GM18909 (cell line): ENCODE data around the gene SSBP3.
A peak's percentile ranks its signal among the peaks of the same experiment; 100 is the strongest.

Source experiments
- ATAC-seq: cut with Tn5 transposase; IDR thresholded peaks from one replicate; pipeline ENCODE4 v1.9.1; 2021; ENCODE audit warnings: mild to moderate bottlenecking; ENCODE audit not compliant: unreplicated experiment, poor library complexity

The SSBP3 gene

DNA sequence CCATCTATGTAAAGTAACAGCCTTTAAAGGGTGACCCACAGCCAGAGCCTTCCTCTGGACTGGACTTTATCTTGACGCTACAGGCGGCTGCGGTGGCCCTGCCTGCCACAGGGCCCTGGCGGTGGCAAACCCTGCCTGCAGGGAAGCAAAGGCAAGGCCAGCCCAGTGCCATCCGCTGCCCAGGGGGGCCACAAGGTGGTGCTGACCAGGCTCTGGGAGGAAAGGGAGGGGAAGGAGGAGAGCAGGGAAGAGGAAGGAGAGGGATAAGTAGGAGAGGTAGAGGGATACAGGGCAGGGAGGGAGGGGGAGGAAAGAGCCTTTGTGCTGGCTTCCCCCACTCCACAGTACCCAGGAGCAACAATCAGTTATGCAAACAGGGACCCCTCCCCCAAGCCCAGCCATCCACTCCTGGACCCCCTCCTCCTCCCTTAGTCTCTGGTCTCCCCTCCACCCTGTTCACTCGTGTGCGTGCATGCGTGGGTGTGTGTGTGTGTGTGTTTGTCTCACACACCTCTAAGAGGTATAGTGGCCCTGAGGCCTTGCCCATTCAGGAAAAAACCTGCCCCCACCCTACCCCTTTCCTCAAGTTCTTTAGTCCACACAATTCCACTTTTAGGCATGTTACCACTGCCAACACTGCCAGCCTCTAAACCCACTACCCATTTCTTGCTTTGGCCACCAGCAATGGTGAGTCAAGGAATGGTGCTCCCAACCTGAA lies 30.3 kb downstream of the SSBP3 start:
- ATAC-seq: no peak

DNA sequence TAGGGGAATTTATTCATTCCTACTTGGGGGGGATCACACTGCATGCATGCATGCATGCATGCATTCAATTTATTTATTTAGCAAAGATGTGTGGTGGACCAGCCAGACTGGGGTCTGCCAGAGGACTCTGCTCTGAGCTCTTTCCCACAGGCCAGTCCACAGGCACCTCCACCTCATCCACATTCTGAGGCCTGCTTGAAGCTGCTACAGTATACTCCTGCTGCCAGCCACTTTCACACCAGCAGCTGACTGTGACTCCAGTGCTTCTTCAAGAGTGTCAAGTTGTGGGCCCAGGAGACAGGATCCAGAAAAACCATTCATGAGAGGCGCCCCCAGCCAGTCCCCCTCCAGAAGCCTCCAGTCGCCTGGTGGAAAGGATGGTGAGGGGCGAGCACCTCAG lies 30.9 kb downstream of the SSBP3 start:
- no peak for ATAC-seq

DNA sequence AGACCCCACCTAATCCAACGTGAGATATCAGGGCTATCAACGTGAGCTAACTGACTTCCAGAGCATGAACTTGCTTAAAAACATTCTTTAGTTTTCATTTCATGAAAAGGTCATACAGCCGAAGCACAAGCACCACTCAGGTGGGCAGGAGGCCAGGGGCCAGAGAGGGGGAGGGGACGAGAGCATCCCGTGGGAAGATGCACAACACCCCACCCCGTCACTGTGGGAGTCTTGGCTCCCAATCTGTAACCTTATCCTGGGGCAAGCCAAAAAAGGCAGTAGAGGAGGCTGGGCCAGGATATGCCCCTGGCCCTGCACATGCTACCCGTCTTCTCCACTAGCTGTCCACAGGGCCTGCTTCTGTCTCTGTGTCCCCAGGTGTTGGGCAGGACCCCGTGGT lies 31.4 kb downstream of the SSBP3 start:
- no peak for ATAC-seq

DNA sequence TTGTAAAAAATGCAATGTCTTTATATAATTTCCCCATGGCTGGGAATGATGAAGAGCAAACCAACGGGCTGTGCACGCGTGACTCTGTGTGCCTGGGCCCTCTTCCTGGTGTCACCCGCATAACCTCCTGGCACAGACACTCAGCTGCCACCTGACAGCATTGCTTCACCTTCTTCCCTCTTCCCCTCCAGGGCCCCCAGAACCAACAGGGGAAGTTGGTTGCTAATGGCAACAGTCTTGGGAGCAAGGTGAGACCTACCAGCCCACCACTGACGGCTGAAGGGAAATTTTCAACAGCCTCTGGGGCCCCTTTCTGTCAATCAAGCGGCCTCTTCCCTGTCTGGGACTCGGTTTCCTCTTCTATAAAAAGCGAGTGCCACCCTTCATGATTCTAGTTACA lies 33.2 kb downstream of the SSBP3 start:
- no peak for ATAC-seq

DNA sequence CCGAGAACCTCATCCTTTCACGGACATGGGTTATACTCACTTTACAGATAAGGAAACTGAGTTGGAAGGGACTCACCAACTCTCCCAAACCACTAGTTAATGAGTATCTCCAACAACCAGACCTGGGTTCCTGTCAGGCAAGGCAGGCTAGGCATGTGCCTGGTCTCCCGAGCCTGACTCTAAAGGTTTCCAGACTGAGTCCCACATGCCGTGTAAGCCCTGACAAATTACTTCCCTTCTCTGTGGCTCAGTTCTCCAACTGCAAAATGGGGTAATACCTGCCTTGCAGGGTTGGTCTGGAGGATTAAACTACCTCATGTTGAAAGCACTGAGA lies 34.3 kb downstream of the SSBP3 start:
- ATAC-seq: peak; percentile 38

DNA sequence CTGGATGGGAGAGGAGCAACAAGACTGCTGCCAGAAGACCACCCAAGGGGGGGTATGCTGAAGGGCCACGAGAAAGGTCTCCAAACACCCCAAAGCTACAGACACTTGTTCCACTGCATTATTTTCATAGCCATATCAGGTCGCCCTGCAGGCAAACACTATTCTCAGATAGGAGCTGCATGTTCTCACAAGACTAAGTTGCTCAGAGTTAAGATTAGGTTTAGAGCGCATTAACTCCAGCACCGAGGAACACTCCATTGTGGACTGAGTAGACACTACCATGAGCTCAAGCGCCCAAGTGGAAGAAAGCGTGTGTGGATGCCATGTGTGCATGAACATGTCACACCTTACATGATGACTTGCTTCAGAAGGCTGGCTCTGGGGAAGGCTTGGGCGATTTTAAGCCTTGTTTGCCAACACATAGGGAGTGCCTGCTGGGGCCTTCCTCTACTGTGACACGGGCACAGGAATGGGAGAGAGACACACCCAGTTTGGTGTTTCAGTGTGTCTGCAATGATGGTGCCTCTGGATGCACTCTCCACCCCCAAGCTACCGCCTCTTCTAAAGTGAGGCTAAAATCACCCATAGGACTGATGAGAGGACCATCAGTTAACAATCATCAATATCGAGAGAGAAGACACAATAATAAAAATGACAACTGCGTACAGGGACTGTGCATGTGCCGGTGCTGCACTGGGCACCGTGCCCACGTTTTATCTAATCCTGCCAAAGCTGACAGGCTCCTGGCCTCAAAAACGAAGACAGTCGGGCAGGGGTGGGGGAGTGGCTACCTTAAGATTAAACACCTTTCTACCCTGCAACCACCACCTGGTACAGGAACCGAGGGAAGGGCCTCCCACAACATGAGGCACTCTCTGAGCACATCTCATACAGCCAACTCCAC lies 34.9 kb downstream of the SSBP3 start:
- ATAC-seq: no peak

DNA sequence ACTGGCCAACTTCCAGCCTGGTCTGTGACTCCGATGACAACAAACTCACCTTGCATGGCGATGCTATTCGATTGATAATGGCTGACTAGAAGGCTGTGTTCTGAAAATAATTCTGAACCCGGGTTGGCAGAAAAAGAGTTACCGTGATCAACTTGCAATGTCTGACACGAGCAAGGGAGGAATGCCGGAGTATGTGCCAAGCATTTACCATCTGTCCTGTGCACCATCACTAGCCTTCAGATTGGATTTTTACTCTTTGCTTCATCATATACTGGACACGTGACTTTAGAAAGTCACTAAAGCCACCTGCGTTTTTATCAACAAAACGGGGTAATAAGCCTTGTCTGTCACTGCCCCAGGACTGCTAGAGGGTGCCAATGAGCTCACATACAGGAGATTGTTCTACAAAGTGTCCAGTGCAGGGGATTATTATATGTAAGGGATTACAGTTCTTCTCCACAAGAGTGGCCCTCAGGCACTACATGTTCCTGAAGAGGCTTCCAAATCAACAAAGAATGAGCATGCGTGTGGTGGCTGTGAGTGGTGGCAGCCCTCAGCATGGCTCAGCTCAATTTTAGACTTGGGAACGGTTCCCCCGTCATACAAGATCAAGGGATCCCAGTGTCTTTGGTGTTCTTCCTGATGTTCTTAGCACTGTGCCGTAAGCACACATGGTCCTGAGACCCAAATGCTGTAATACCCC lies 35.8 kb downstream of the SSBP3 start:
- ATAC-seq: no peak

DNA sequence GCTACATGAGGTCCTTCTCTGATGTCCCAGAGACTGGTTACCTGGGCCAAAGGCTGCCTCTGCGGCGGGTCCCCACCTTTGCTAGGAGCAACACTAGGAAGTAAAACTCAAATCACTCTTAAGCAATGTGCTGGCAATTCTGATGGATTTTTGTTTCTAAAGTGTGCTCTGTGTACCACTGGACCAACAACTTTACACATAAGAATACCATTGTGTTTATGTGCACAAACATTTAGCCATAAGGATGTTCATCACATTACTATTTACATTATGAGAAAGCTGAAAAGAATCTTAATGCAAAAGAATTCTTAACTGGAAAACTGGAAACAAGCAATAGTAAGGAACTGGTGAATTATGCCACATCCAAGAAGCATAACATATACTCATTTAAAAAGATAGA lies 38.6 kb downstream of the SSBP3 start:
- ATAC-seq: no peak

DNA sequence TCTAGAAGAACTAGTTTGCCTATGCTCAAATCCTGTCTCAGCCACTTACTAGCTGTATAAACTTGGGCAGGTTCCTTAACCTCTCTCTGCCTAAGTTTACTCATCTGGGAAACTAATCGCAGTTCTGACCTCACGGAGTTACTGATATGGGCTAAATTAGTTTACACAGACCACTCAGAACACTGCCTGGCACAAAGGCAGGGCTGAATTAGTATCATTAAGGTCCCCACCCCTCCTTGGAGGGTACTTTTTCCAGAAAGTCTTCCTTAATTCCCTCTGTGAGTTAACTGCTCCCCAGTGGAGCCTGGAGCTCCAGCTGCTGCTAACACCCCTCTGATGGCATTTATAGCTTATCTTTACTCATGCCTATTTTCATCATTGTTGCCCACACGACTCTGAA lies 40.3 kb downstream of the SSBP3 start:
- ATAC-seq: no peak

DNA sequence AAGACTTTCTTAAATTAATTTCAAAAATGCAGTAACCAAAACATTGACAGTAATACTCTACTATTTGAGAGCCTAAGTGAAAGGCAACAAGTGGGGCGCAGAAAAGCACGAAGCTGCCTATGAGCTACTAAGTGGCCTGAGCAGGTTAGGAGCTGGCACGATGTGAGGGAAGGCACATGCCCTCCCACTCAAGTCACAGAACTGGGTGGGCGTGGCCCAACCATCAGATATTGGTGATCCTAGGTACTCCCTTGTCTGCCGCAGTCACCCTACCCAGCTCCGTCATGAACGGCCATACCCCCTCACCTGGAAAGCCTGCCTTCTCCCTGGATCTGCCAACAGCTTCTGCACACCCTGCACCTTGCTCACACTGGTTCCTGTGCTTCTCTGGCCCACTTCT lies 40.8 kb downstream of the SSBP3 start:
- no peak for ATAC-seq

DNA sequence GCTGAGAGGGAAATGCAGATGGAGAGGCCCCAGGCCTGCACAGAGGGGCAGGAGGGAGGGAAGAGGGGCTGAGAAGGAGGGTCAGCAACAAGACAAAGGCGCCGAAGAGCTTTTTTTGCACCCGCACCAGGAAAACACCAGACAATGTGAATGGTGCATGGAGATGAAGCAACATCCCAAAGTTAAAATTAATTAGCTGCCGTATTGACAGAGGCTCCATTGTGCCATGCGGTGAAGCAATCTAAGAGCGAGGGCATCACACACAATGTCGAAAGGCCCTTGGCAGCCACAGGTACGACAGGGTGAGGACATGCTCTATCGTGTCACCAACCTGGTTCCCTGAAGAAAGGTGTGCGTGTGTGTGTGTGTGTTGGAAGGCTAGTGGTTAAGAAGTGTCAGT lies 41.2 kb downstream of the SSBP3 start:
- no peak for ATAC-seq

DNA sequence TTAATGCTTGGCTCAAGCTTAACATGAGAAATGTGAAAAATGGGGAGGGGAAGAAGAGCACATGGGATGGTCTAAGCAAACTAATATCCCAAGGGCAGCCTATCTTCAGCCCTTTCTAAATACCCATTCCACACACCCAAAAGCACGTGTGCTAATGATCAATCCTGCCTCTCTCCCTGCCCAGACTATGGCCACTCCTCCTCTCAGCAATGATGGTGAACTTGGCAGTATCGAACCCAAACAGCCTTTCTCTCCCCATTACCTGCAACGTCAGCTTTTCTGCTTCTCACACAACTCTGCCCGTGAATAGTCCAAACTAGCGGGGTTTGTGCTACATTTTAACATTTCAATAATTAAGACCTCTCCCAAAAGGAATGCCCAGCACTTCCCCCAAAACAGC lies 41.6 kb downstream of the SSBP3 start:
- no peak for ATAC-seq

DNA sequence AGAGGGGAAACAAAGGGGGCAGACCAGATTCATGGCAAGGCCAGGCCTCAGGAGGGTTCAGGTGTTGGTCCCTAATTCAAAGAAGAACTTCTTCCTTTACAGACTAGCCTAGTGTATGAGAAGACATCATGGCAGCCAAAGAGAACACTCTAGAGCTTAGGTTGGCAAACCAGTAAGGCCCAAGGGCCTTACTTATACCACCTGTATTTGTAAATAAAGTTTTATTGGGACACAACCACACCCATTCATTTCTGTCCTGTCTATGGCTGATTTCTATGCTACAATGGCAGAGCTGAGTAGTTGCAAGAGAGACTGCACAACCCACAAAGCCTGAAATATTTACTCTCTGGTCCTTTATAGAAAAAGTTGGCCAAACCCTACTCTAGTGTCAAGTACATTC lies 42.3 kb downstream of the SSBP3 start:
- ATAC-seq: no peak

DNA sequence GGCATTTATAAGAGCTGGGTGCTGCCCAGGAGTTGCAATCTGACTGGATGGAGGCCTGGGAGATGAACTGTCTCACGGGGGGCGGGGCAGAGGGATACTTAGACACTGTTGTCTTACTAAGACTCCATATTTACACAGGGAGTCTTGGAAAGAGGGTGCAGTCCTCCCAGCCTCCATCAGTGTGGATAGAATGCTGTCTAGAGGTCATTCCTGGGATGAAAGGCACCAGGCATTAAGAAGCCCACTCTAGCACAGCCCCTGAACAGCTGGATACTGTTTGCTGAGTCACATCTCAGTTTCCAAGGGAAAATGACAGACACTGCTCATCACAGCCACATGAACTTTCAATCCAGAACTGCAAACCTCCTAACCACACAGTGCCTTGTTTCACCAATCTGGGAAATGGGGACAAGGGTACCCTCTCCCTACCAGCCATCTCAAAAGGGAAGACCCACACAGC lies 43.3 kb downstream of the SSBP3 start:
- no peak for ATAC-seq

DNA sequence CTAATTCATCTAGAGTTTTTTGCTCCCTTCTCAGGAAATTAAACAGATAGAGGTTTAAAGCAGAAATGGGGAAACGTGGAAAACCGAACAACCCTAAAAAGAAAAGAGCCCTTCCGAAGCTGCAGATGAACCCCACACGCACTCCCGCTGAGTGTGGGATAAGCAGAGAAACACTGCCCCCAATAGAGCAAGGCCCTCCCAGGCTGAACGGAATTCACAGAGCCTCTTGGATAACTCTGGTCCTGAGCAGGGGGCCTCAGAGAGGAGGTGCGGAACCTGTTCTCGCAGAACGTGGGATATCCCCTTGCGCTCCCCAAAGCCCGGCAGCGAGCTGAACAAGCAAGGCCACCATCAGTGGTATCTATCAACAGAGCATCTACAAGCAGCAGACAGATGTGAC lies 44.9 kb downstream of the SSBP3 start:
- no peak for ATAC-seq

DNA sequence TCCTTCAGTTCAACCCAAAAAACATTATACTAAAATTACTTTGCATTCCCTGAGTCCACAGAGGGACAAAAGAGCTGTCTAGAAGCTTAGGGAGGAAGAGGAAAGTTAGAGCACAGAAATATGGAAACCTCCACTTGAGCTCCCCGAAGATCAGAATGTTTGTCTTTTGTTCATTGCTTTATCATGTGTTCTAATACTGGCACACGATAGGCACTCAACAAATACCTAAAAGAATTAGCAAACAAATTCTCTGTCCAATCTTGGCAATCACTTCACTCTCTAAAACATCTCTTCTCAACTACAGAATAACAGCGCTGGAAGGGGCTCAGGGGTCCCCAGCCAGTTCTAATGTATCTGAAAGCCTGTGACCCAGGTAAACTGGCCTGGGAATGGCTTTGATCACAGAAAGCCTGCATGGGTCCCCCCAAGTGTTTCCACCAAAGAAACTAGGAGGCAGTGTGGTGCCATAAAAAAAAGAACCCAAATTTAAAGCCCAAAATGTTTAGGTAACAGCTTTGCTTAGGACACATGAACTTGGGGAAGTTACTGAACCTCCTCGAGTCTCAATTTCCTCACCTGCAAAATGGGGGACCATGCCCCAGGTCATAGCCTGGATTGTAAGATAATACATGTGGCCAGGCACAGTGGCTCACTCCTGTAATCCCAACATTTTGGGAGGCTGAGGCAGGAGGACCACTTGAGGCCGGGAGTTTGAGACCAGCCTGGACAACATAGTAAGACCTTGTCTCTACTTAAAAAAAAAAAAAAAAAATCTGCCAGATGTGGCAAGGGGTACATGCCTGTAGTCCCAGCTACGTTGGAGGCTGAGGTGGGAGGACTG lies 45.8 kb downstream of the SSBP3 start:
- ATAC-seq: no peak

DNA sequence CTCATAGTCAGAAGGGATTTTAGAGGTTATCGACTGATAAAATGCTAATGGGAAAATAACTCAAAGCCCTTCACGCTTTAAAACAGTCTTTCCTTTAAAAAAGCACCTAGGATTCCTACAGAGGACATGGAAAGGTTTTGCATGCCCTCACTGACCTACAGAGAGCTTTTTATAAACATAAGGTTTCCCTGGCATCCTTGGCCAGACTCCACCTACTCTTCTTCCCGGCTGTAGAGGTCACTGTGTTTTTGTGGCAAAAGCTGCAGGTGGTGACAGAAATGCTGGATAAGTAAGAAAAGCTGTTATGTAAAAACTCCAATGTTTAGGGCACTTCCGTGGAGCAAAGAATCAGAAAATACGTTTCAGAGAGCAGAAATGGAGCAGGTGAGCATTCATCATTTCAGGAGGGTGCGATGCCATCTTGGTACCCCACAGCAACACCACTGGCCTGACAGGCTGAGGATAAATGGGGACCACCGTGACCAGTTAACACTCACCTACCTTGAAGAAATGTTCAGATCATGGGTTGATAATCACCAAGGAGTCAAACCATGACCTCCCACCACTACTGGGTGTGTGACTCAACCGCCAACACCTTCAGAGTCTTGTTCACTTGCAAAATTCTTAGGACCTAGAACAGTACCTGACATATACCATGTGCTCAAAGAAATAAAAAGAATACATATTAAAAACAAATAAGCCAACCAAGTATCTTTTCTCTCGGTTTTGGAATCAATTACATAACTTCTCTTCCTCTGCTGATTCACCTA lies 46.6 kb downstream of the SSBP3 start:
- ATAC-seq: no peak

DNA sequence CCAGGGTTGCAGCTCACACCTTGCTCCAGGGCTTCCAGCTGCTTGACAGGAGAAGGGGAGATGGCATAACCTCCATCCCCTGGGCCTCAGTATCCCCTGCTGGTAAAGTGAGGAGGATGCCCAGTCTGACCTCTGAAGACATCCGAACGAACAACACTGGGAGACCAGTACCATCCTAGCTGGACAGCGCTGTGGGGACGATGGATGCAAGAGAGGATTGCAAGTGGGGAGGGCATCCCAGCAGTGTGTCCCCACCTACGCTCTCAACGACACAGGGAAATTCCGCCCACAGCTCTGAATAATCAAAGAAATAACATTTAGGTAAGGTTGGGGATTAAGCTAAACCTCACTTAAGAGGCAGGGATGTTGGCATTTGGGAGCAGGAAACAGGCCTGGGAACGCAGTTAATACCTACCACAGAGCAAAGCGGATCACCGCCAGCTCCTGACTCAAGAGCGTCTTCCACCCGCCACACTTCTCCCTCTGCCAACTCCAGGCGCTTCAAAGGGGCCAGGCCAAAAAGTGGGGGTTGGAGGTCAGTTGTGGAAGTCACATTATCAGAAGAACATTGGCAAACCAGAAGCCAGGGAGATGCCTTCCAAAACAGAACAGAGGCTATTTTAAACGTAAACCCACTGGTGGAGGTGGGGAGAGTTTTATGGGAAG lies 47.6 kb downstream of the SSBP3 start:
- ATAC-seq: no peak

DNA sequence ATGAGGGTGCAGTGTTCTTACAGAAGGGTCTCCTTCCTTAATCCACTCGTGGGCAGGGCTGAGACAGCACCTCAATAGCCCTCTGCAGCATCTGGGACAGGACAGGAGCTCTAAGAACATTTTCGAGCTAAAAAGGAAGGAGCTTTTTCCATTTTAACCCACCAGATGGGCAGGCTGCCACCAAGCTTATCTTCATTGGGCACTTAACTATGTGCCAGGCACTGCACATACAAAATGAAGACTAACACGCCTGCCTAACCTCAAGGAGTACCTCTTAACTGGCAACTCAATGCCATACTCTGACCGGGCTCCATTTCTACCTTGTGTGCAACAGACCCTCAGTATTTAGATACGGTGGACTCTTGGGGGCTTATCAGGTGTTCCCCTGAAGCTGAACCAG lies 48.2 kb downstream of the SSBP3 start:
- ATAC-seq: no peak
